Stimulated activated CD8-positive, alpha-beta memory T cell treated with anti-CD3 and anti-CD28 coated beads, Interleukin-7, amount 100 ng/mL, for 48 hours (primary cell): Measurements from ENCODE around the gene RAP1GAP.

ENCODE experiments used
- DNase-seq, 2 donors: peaks; one replicate each; pipeline ENCODE4 v3.0.0-alpha.2; 2020; ENCODE audit warnings: low read depth in 1 of 2; ENCODE audit errors: extremely low read depth in 1 of 2

Gene RAP1GAP

GRCh38 chr1:21596174-21596573 is 73.0 kb downstream of the RAP1GAP start:
- no peak for DNase-seq

GRCh38 chr1:21594935-21595897 is 73.9 kb downstream of the RAP1GAP start:
- DNase-seq, result peak; percentile 37 to 43

GRCh38 chr1:21594501-21594900 is 74.7 kb downstream of the RAP1GAP start:
- no peak for DNase-seq

- no peak for DNase-seq
These were observed 75.9 kb downstream of the RAP1GAP start for GRCh38 chr1:21593231-21593630.

- DNase-seq, result no peak
These were observed 76.9 kb downstream of the RAP1GAP start for GRCh38 chr1:21592086-21592865.

- DNase-seq, result no peak
These were observed 78.2 kb downstream of the RAP1GAP start for GRCh38 chr1:21590934-21591333.

GRCh38 chr1:21590126-21590880 is 78.9 kb downstream of the RAP1GAP start:
- no peak for DNase-seq

- DNase-seq, result no peak
These were observed 79.5 kb downstream of the RAP1GAP start for GRCh38 chr1:21589618-21590017.

- DNase-seq, result no peak
These were observed 81.6 kb downstream of the RAP1GAP start for GRCh38 chr1:21587602-21587953.

GRCh38 chr1:21586846-21587601 is 82.1 kb downstream of the RAP1GAP start:
- no peak for DNase-seq

- DNase-seq, result no peak
These were observed 82.9 kb downstream of the RAP1GAP start for GRCh38 chr1:21586222-21586621.

GRCh38 chr1:21585037-21585436 is 84.1 kb downstream of the RAP1GAP start:
- no peak for DNase-seq

- DNase-seq, result no peak
These were observed 85.1 kb downstream of the RAP1GAP start for GRCh38 chr1:21584096-21584495.

GRCh38 chr1:21579791-21580190 is 89.4 kb downstream of the RAP1GAP start:
- DNase-seq, result no peak

- no peak for DNase-seq
These were observed 91.2 kb downstream of the RAP1GAP start for GRCh38 chr1:21577933-21578332.

GRCh38 chr1:21577324-21577723 is 91.8 kb downstream of the RAP1GAP start:
- no peak for DNase-seq

- DNase-seq, result no peak
These were observed 92.4 kb downstream of the RAP1GAP start for GRCh38 chr1:21576798-21577187.

- no peak for DNase-seq
These were observed 92.9 kb downstream of the RAP1GAP start for GRCh38 chr1:21576031-21576797.

GRCh38 chr1:21575351-21575942 is 93.7 kb downstream of the RAP1GAP start:
- DNase-seq, result no peak
